GM12865 (cell line): ENCODE measurements around the gene CCDC158.

Source experiments
- DNase-seq: peaks from one replicate; pipeline ENCODE4 v3.0.0; 2010; ENCODE audit warnings: low read depth
- H3K4me3 ChIP-seq: 2 replicates; pipeline ENCODE4 v1.5.1; 2011; ENCODE audit warnings: mild to moderate bottlenecking, low read depth, low read length, control low read depth
- TF ChIP-seq, protein P1 (sequence below): IDR thresholded peaks from 2 replicates; pipeline ENCODE4 v1.5.1; 2011; ENCODE audit warnings: low read length, control low read depth, low read depth, inconsistent platforms; ENCODE audit not compliant: insufficient read depth; ENCODE audit errors: missing control alignments

The CCDC158 gene

GRCh38 chr4:76420762-76421581 lies at the start of gene CCDC158:
TSS of gene CCDC158 (minus strand) at chr4:76421141. CDS start at chr4:76403207, 17,934 bp downstream.
- H3K4me3 ChIP-seq = no peak within 1 kb of the TSS
- TF ChIP-seq, protein P1, sequence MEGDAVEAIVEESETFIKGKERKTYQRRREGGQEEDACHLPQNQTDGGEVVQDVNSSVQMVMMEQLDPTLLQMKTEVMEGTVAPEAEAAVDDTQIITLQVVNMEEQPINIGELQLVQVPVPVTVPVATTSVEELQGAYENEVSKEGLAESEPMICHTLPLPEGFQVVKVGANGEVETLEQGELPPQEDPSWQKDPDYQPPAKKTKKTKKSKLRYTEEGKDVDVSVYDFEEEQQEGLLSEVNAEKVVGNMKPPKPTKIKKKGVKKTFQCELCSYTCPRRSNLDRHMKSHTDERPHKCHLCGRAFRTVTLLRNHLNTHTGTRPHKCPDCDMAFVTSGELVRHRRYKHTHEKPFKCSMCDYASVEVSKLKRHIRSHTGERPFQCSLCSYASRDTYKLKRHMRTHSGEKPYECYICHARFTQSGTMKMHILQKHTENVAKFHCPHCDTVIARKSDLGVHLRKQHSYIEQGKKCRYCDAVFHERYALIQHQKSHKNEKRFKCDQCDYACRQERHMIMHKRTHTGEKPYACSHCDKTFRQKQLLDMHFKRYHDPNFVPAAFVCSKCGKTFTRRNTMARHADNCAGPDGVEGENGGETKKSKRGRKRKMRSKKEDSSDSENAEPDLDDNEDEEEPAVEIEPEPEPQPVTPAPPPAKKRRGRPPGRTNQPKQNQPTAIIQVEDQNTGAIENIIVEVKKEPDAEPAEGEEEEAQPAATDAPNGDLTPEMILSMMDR = no peak
- no peak for DNase-seq

DNA sequence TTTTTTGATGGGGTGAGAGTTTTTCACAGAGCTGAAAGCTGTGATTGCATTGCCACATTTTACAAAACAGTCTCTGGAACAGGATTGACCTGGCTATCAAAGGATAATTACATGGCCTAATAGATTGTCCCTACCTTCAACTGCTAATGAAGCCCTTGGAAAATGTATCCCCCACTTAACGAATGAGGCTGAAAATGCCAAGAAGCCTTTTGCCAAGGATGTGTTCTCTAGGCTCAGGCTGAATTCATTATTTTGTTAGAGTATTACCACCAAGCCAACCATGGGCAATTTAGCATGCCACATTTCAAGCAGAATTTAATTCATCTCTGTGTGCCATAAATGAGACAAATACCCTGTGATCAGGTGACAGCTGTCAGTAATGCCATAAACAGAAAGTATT lies 49.6 kb upstream of the CCDC158 start:
- H3K4me3 ChIP-seq = no peak overlapping the region
- no peak for DNase-seq

DNA sequence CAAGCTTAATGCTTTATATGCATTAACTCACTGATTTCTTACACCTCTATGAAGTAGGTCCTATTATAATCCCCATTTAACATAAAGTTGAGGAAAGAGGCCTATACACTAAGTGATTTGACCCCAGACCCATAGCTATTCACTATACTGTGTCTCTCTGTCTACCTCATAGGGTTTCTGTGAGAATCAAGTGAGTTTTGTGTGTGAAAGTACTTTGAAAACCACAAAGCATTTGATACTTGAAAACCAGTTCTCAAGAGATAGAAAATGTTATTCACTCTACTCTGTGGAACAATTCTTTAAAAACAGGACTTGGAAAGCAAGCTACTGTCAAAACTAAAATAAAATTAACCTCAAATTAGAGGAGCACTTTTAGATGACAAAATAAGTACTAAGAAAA lies 49.1 kb upstream of the CCDC158 start:
- DNase-seq = peak; percentile 4
- no peak overlapping the region for H3K4me3 ChIP-seq
- TF ChIP-seq, protein P1 = no peak

More for the DNA sequence above, 49.6 kb upstream of the CCDC158 start:
- TF ChIP-seq, protein P1 = no peak

GRCh38 chr4:76463568-76463967 lies 42.6 kb upstream of the CCDC158 start:
- TF ChIP-seq, protein P1 = no peak
- H3K4me3 ChIP-seq = no peak overlapping the region
- no peak for DNase-seq

DNA sequence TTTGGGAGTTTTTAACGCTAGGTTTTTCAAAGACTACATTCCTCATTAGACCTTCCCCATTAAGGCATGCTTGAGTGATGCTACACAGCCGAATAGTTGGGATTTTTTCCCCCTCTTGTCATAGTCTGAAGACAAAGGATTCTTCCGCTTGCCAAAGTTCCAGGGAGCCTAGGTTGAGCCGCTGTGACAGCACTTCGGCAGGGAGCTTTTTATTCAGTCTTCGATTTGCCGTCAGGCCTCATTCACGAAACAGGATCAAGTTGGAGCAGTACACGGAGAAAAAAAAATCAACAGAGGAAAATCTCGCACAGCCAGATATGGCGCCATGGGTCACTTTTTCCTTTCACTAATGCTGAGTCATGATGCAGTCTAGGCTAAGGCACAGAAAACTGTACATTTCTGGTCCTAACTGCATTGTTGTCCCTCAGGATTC lies 38.4 kb upstream of the CCDC158 start:
- H3K4me3 ChIP-seq = no peak overlapping the region
- no peak for DNase-seq
- TF ChIP-seq, protein P1 = no peak

GRCh38 chr4:76458825-76459224 lies 37.9 kb upstream of the CCDC158 start:
- H3K4me3 ChIP-seq = no peak overlapping the region
- TF ChIP-seq, protein P1 = no peak
- no peak for DNase-seq
